Fibroblast of lung (primary cell): ENCODE results near the gene DENND1A. TPM values are rescaled to one million over a fixed set of nuclear protein-coding genes. Genes with fewer than 3 reads are reported as not detected.

ENCODE experiments used
- DNase-seq, 2 donors: peaks; one replicate each; pipeline versions ENCODE4 v3.0.0 to v3.0.0-alpha.2; 2010; ENCODE audit warnings: low read depth in 2 of 2
- H2AFZ ChIP-seq: 2 replicates; pipeline ENCODE4 v1.5.1; 2012; ENCODE audit warnings: low read length, control low read depth, inconsistent platforms
- H3K27ac ChIP-seq: 2 replicates; pipeline ENCODE4 v1.5.1; 2011; ENCODE audit warnings: low read length, control low read depth; ENCODE audit not compliant: insufficient read depth
- H3K27me3 ChIP-seq: 2 replicates; pipeline ENCODE4 v1.5.1; 2011; ENCODE audit warnings: mild to moderate bottlenecking, low read length; ENCODE audit not compliant: control insufficient read depth, insufficient read depth
- H3K36me3 ChIP-seq: 2 replicates; pipeline ENCODE4 v1.5.1; 2011; ENCODE audit warnings: low read length; ENCODE audit not compliant: control insufficient read depth, insufficient read depth
- H3K4me1 ChIP-seq: 2 replicates; pipeline ENCODE4 v1.5.1; 2011; ENCODE audit warnings: low read length; ENCODE audit not compliant: control insufficient read depth, insufficient read depth; ENCODE audit errors: extremely low read depth
- H3K4me2 ChIP-seq: 2 replicates; pipeline ENCODE4 v1.5.1; 2011; ENCODE audit warnings: low read length, control low read depth; ENCODE audit not compliant: insufficient read depth; ENCODE audit errors: extremely low read depth
- H3K4me3 ChIP-seq, 4 experiments: fragments of 200-600 bp in 1 of 4; sonication (generic) in 1 of 4; replicated peaks in 1 of 4; 2 replicates each; pipeline ENCODE4 v1.5.1; 2011 to 2016; ENCODE audit warnings: low read length in 4 of 4, low read depth in 3 of 4, mild to moderate bottlenecking in 3 of 4, control low read depth in 2 of 4, inconsistent platforms in 1 of 4, mixed read lengths in 1 of 4; ENCODE audit not compliant: insufficient read depth in 1 of 4; ENCODE audit errors: control extremely low read depth in 1 of 4
- H3K79me2 ChIP-seq: 2 replicates; pipeline ENCODE4 v1.5.1; 2012; ENCODE audit warnings: mild to moderate bottlenecking, low read length, inconsistent platforms; ENCODE audit not compliant: control insufficient read depth, insufficient read depth
- H3K9ac ChIP-seq: 2 replicates; pipeline ENCODE4 v1.5.1; 2011; ENCODE audit warnings: mild to moderate bottlenecking, low read length, control low read depth; ENCODE audit not compliant: insufficient read depth
- H3K9me3 ChIP-seq: 2 replicates; pipeline ENCODE4 v1.5.1; 2012; ENCODE audit warnings: low read depth, low read length; ENCODE audit not compliant: control insufficient read depth, insufficient read depth
- H4K20me1 ChIP-seq: 2 replicates; pipeline ENCODE4 v1.5.1; 2011; ENCODE audit warnings: low read length; ENCODE audit not compliant: control insufficient read depth, insufficient read depth; ENCODE audit errors: extremely low read depth
- CTCF ChIP-seq, 2 donors: IDR thresholded peaks in 1 of 2; conservative IDR thresholded peaks in 1 of 2; 1 replicate in 1 of 2; 2 replicates in 1 of 2; pipeline ENCODE4 v1.5.1; 2011 to 2012; ENCODE audit warnings: low read length in 2 of 2, control low read depth in 1 of 2, inconsistent platforms in 1 of 2, low read depth in 1 of 2, mild to moderate bottlenecking in 1 of 2
- EZH2 ChIP-seq: IDR thresholded peaks from 2 replicates; pipeline ENCODE4 v1.5.1; 2012; ENCODE audit warnings: low read length, control low read depth, mild to moderate bottlenecking; ENCODE audit errors: missing control alignments
- polyA plus RNA-seq, 2 donors: library from polyadenylated mRNA; depleted of rRNA in 1 of 2; stranded (reverse) in 1 of 2; unstranded in 1 of 2; fragments of >200 nt; gene quantifications; 2 replicates each; pipeline ENCODE4 v1.2.1, GENCODE V29; 2011 to 2012; ENCODE audit warnings: missing spikeins in 1 of 2
- total RNA-seq: library from RNA; depleted of rRNA; stranded (reverse); fragments of >200 nt; gene quantifications from 2 replicates; pipeline ENCODE4 v1.2.1, GENCODE V29; 2014

The DENND1A gene
- total and polyA plus RNA-seq, 2 donors (not counting 1 experiment from before 2014, with no cell fraction given), result 13.0 to 18.3 TPM

DNA sequence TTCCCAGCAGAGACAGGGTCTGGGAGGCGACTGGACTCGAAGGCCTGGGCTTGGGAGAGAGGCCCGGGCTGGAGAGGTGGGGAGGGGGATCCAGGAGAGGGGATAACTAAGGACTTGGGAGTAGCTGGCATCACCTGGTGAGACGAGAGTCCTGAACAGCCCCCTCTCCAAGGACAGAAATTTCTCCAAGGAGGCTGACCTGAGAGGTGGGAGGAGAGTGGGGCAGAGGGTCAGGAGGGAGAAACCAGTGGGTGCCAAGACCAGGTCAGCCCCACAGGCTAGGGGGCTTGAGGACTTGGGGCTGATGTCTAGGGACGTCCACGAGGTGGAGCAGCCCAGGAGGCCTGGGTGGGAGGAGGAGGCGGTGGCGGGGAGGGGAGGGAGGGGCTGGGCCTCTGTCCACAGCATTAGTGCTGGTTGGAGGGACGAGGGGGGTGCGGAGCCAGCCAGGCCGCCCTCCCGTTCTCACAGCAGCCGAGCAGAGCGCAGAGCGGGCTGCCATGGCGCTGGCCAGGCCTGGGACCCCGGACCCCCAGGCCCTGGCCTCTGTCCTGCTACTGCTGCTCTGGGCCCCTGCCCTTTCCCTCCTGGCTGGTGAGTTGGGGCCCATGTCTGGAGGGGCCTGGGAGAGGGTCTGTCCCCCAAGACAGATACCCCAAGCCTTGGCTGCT lies 574.0 kb downstream of the DENND1A start, which contains the start of gene CRB2:
Gene CRB2, plus strand, starts transcription at position 437 of the 671 bp plus-strand sequence. Its CDS starts 64 bp downstream, at position 501.
- peak in 1 of 2 donors; percentile 4 for TF ChIP-seq CTCF (conservative IDR thresholded peaks at IDR 0.05 in 1 of 2, IDR thresholded peaks at IDR 0.05 in 1 of 2; ENCODE audit: low read depth in 1 of 2, low read length in 2 of 2)
- no peak for TF ChIP-seq EZH2
- H3K9ac ChIP-seq, result no peak within 1 kb of the TSS
- H3K27me3 ChIP-seq, result no peaks in the 10 kb centered on the region
- no peaks in the 10 kb centered on the region for H3K9me3 ChIP-seq
- no peak for DNase-seq
- H3K4me1 ChIP-seq, result no peaks in the 10 kb centered on the region
- no peak within 1 kb of the TSS for H2AFZ ChIP-seq
- no peak within 1 kb of the TSS for H3K27ac ChIP-seq
- H4K20me1 ChIP-seq, result no peaks in the 10 kb centered on the region
- H3K4me3 ChIP-seq, result no peak within 1 kb of the TSS
- no peak within 1 kb of the TSS for H3K4me2 ChIP-seq
- H3K36me3 ChIP-seq, result no peaks in the 10 kb centered on the region
- no peaks in the 10 kb centered on the region for H3K79me2 ChIP-seq

- no peaks in the 10 kb centered on the region for H4K20me1 ChIP-seq
- no peak overlapping the region for H3K4me3 ChIP-seq
- no peak overlapping the region for H3K4me2 ChIP-seq
- no peak overlapping the region for H3K27ac ChIP-seq
- no peak for DNase-seq
- H3K9me3 ChIP-seq, result no peaks in the 10 kb centered on the region
- no peaks in the 10 kb centered on the region for H3K79me2 ChIP-seq
- H3K36me3 ChIP-seq, result no peaks in the 10 kb centered on the region
- TF ChIP-seq EZH2 (no peak), CTCF (conservative IDR thresholded peaks at IDR 0.05 in 1 of 2, IDR thresholded peaks at IDR 0.05 in 1 of 2; ENCODE audit: low read depth in 1 of 2, low read length in 2 of 2) (no peak)
- H2AFZ ChIP-seq, result no peak overlapping the region
- H3K4me1 ChIP-seq, result no peaks in the 10 kb centered on the region
- H3K9ac ChIP-seq, result no peak overlapping the region
- no peaks in the 10 kb centered on the region for H3K27me3 ChIP-seq
These were observed 575.0 kb downstream of the DENND1A start for GRCh38 chr9:123354806-123355508.

GRCh38 chr9:123353984-123354591 lies 575.8 kb downstream of the DENND1A start:
- Histone ChIP-seq H3K9ac (no peak overlapping the region), H3K27ac (no peak overlapping the region), H3K79me2 (no peaks in the 10 kb centered on the region), H3K4me2 (no peak overlapping the region), H3K4me1 (no peaks in the 10 kb centered on the region), H4K20me1 (no peaks in the 10 kb centered on the region), H3K9me3 (no peaks in the 10 kb centered on the region), H2AFZ (no peak overlapping the region), H3K27me3 (no peaks in the 10 kb centered on the region), H3K4me3 (no peak overlapping the region), H3K36me3 (no peaks in the 10 kb centered on the region)
- peak; percentile 37 to 47 for DNase-seq
- TF ChIP-seq CTCF (conservative IDR thresholded peaks at IDR 0.05 in 1 of 2, IDR thresholded peaks at IDR 0.05 in 1 of 2; ENCODE audit: low read depth in 1 of 2, low read length in 2 of 2) (peak; percentile 74 to 82), EZH2 (no peak)
